ENCODE data around the gene RUBCNL. TPM values are rescaled to one million over a fixed set of nuclear protein-coding genes. Genes with fewer than 3 reads are reported as not detected.
A peak's percentile ranks its signal among the peaks of the same experiment; 100 is the strongest.

The RUBCNL gene
- total RNA-seq, 1 experiment from 2014 or later, result 0.37 TPM

GRCh38 chr13:46296115-46296822 is 90.8 kb downstream of the RUBCNL start:
- POLR2A ChIA-PET (ENCODE audit: unreplicated experiment), result no interaction called here
- BruUV-seq (replicated peaks), result no TSS peak

GRCh38 chr13:46295491-46296114 is 91.4 kb downstream of the RUBCNL start:
- CTCF ChIA-PET, result no interaction called here
- Histone ChIP-seq H3K4me2 (peak overlapping the region; percentile 24), H3K36me3 (ENCODE audit: low read depth) (no peaks in the 10 kb centered on the region), H3K9me2 (ENCODE audit: insufficient read depth) (no peaks in the 10 kb centered on the region), H3K4me1 (replicated peaks; ENCODE audit: insufficient read depth) (peaks cover 25% of the 10 kb centered on the region), H3K4me3 (no peak overlapping the region), H3K27ac (peak overlapping the region; percentile 73), H4K20me1 (ENCODE audit: insufficient read depth) (no peaks in the 10 kb centered on the region), H3F3A (ENCODE audit: insufficient read depth, low read depth) (peaks cover 6% of the 10 kb centered on the region; the same call in 1 of the 2 replicates), H3K27me3 (ENCODE audit: insufficient read depth, low read depth) (no peaks in the 10 kb centered on the region), H3K79me2 (ENCODE audit: low read depth) (no peaks in the 10 kb centered on the region), H3K9me3 (ENCODE audit: insufficient read depth, low read depth) (no peaks in the 10 kb centered on the region), H2AFZ (peak overlapping the region; percentile 50; the same call in 1 of the 2 replicates)
- no TSS peak for BruUV-seq (replicated peaks)
- POLR2A ChIA-PET (ENCODE audit: unreplicated experiment), result no interaction called here
- no peak for DNase-seq
- no peak for TF ChIP-seq CTCF (conservative IDR thresholded peaks at IDR 0.05)
- intact Hi-C loops (cut with micrococcal nuclease; ENCODE audit: unreplicated experiment), result no loop called here

More at GRCh38 chr13:46296115-46296822, 90.8 kb downstream of the RUBCNL start:
- H3K36me3 ChIP-seq (ENCODE audit: low read depth), result no peaks in the 10 kb centered on the region
- H2AFZ ChIP-seq, result peak overlapping the region; percentile 50; the same call in 1 of the 2 replicates
- H3K79me2 ChIP-seq (ENCODE audit: low read depth), result no peaks in the 10 kb centered on the region
- H3K4me2 ChIP-seq, result peak overlapping the region; percentile 24
- peaks cover 25% of the 10 kb centered on the region for H3K4me1 ChIP-seq (replicated peaks; ENCODE audit: insufficient read depth)
- H3K9me3 ChIP-seq (ENCODE audit: insufficient read depth, low read depth), result no peaks in the 10 kb centered on the region
- H3K9me2 ChIP-seq (ENCODE audit: insufficient read depth), result no peaks in the 10 kb centered on the region
- H3F3A ChIP-seq (ENCODE audit: insufficient read depth, low read depth), result peaks cover 6% of the 10 kb centered on the region; the same call in 1 of the 2 replicates
- no peaks in the 10 kb centered on the region for H4K20me1 ChIP-seq (ENCODE audit: insufficient read depth)
- intact Hi-C loops (cut with micrococcal nuclease; ENCODE audit: unreplicated experiment), result no loop called here
- peak overlapping the region; percentile 73 for H3K27ac ChIP-seq
- H3K27me3 ChIP-seq (ENCODE audit: insufficient read depth, low read depth), result no peaks in the 10 kb centered on the region
- H3K4me3 ChIP-seq, result no peak overlapping the region
- no peak for DNase-seq
- CTCF ChIA-PET, result no interaction called here
- TF ChIP-seq CTCF (conservative IDR thresholded peaks at IDR 0.05) (no peak), EZH2 (IDR thresholded peaks at IDR 0.05; ENCODE audit: low read depth) (no peak)

GRCh38 chr13:46293436-46293835 is 93.6 kb downstream of the RUBCNL start:
- Histone ChIP-seq H2AFZ (no peak overlapping the region), H3K27ac (no peak overlapping the region), H3K36me3 (ENCODE audit: low read depth) (no peaks in the 10 kb centered on the region), H3K9me2 (ENCODE audit: insufficient read depth) (no peaks in the 10 kb centered on the region), H3K4me2 (no peak overlapping the region), H3K9me3 (ENCODE audit: insufficient read depth, low read depth) (no peaks in the 10 kb centered on the region), H3F3A (ENCODE audit: insufficient read depth, low read depth) (peaks cover 6% of the 10 kb centered on the region; the same call in 1 of the 2 replicates), H3K79me2 (ENCODE audit: low read depth) (no peaks in the 10 kb centered on the region), H3K4me3 (no peak overlapping the region), H4K20me1 (ENCODE audit: insufficient read depth) (no peaks in the 10 kb centered on the region), H3K27me3 (ENCODE audit: insufficient read depth, low read depth) (no peaks in the 10 kb centered on the region), H3K4me1 (replicated peaks; ENCODE audit: insufficient read depth) (peaks cover 25% of the 10 kb centered on the region)
- intact Hi-C loops (cut with micrococcal nuclease; ENCODE audit: unreplicated experiment), result no loop called here
- BruUV-seq (replicated peaks), result no TSS peak
- DNase-seq, result no peak
- CTCF ChIA-PET, result no interaction called here
- POLR2A ChIA-PET (ENCODE audit: unreplicated experiment), result no interaction called here
- TF ChIP-seq EZH2 (IDR thresholded peaks at IDR 0.05; ENCODE audit: low read depth) (no peak), CTCF (conservative IDR thresholded peaks at IDR 0.05) (no peak)

Other genes with a start within 250 kb of the RUBCNL start
- 131 and 197 TPM in 2 replicates for gene LCP1, start 205.1 kb downstream of the RUBCNL start, total RNA-seq (2021)
- 0.28 TPM in 1 of 2 replicates, not detected in the other for gene LRRC63, start 175.3 kb downstream of the RUBCNL start, total RNA-seq (2021)
- 10.5 TPM in 2 replicates for gene LRCH1, start 165.9 kb upstream of the RUBCNL start, total RNA-seq (2021)